HG03196 (cell line): ENCODE measurements around the gene PATL1.
"Not testable (repeated sequence)": the region's sequence is repeated elsewhere in the genome, so short reads cannot be mapped to it uniquely, and the experiment has no call there.

Experiments used
- ATAC-seq: cut with Tn5 transposase; IDR thresholded peaks from one replicate; pipeline ENCODE4 v1.9.1; 2021; ENCODE audit not compliant: unreplicated experiment

PATL1 gene

GRCh38 chr11:59668950-59669610 is at the start of gene PATL1:
TSS of gene PATL1 (minus strand) at chr11:59669037. CDS start at chr11:59668895, 142 bp downstream.
- ATAC-seq: peak; percentile 94

GRCh38 chr11:59716051-59716450 is 47.2 kb upstream of the PATL1 start:
- ATAC-seq: no peak

- ATAC-seq: no peak
Observed at GRCh38 chr11:59713745-59714144, 44.9 kb upstream of the PATL1 start, which contains the start of gene OR10V1. TSS of gene OR10V1 (minus strand) at chr11:59713845. CDS start at chr11:59713845, 0 bp downstream.

GRCh38 chr11:59710136-59710847 is 41.5 kb upstream of the PATL1 start:
- ATAC-seq: no peak

- ATAC-seq: no peak
Observed at GRCh38 chr11:59708537-59708936, 39.7 kb upstream of the PATL1 start.

- ATAC-seq: no peak
Observed at GRCh38 chr11:59707371-59707770, 38.5 kb upstream of the PATL1 start.

GRCh38 chr11:59706518-59707285 is 37.9 kb upstream of the PATL1 start:
- no peak for ATAC-seq

- ATAC-seq: no peak
Observed at GRCh38 chr11:59705294-59705693, 36.5 kb upstream of the PATL1 start.

- not testable (repeated sequence) for ATAC-seq
Observed at GRCh38 chr11:59703515-59703914, 34.7 kb upstream of the PATL1 start.

- not testable (repeated sequence) for ATAC-seq
Observed at GRCh38 chr11:59700157-59700556, 31.3 kb upstream of the PATL1 start.

GRCh38 chr11:59698506-59698905 is 29.7 kb upstream of the PATL1 start:
- no peak for ATAC-seq

GRCh38 chr11:59692915-59693314 is 24.1 kb upstream of the PATL1 start:
- ATAC-seq: no peak

- no peak for ATAC-seq
Observed at GRCh38 chr11:59691156-59691555, 22.3 kb upstream of the PATL1 start.

- ATAC-seq: no peak
Observed at GRCh38 chr11:59689015-59689414, 20.2 kb upstream of the PATL1 start.

GRCh38 chr11:59681260-59681725 is 12.5 kb upstream of the PATL1 start:
- ATAC-seq: not testable (repeated sequence)

GRCh38 chr11:59680287-59681154 is 11.7 kb upstream of the PATL1 start:
- ATAC-seq: peak; percentile 81

GRCh38 chr11:59679347-59679746 is 10.5 kb upstream of the PATL1 start:
- ATAC-seq: no peak

GRCh38 chr11:59678813-59679165 is 10.0 kb upstream of the PATL1 start:
- ATAC-seq: no peak

GRCh38 chr11:59678118-59678812 is 9.4 kb upstream of the PATL1 start:
- ATAC-seq: no peak

GRCh38 chr11:59676205-59676604 is 7.4 kb upstream of the PATL1 start:
- no peak for ATAC-seq
